ENCODE data around the gene GPC1. TPM values are rescaled to one million over a fixed set of nuclear protein-coding genes. Genes with fewer than 3 reads are reported as not detected.

GPC1 gene
- total and polyA plus RNA-seq, 4 donors = 23.2 to 62.5 (median 26.5) TPM

DNA sequence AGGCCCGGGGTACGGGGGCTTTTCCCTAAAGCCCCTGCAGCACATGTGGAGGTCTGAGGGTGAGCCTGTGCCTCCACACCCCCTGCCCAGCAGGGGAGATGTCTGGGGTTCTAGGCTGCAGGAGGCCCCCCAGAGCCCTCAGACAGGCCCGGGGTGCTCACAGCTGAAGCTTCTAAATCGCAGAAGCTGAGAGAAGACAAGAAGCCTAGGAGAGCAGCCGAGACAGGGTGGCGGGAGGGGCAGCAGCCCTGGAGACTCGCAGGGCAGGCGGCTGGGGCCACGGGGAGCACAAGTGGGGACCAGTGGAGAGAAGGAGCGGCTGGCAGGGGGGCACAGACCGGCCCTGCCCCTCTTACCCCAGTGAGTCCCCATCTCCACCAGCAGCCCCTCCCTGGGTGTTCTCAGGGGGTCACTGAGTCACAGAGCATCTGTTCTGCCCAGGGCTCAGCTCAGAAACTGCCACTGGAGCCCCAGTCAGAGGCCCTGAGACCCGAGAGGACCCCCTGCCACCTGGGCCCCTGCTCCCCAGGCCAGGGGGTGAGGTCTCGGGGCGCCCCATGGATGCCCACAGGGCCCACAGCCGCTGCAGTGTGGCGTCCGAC is 26.1 kb downstream of the GPC1 start:
- H3K4me3 ChIP-seq = no peak overlapping the region
- no peaks in the 10 kb centered on the region for H3K27me3 ChIP-seq (ENCODE audit: control insufficient read depth in 3 of 3, insufficient read depth in 3 of 3, low read length in 2 of 3)
- H3K9ac ChIP-seq (ENCODE audit: insufficient read depth in 1 of 2, low read length in 2 of 2) = no peak overlapping the region
- no peak overlapping the region for H3K27ac ChIP-seq (ENCODE audit: low read depth in 1 of 2, low read length in 1 of 2)
- peaks cover 0 to 2% (median 0%) of the 10 kb centered on the region in 4 donors for H3K9me3 ChIP-seq (ENCODE audit: control insufficient read depth in 4 of 4, insufficient read depth in 3 of 4, low read length in 3 of 4)
- DNase-seq (no peak), ATAC-seq (ENCODE audit: insufficient read depth, low FRiP score) (no peak)
- 91 to 93% methylated on average over 15 to 17 of the region's 17 CpGs for WGBS, 2 donors
- peaks cover 0 to 5% (median 0%) of the 10 kb centered on the region in 5 donors for H3K4me1 ChIP-seq (ENCODE audit: control insufficient read depth in 5 of 5, insufficient read depth in 5 of 5, low read length in 5 of 5)
- TF ChIP-seq, protein P1, sequence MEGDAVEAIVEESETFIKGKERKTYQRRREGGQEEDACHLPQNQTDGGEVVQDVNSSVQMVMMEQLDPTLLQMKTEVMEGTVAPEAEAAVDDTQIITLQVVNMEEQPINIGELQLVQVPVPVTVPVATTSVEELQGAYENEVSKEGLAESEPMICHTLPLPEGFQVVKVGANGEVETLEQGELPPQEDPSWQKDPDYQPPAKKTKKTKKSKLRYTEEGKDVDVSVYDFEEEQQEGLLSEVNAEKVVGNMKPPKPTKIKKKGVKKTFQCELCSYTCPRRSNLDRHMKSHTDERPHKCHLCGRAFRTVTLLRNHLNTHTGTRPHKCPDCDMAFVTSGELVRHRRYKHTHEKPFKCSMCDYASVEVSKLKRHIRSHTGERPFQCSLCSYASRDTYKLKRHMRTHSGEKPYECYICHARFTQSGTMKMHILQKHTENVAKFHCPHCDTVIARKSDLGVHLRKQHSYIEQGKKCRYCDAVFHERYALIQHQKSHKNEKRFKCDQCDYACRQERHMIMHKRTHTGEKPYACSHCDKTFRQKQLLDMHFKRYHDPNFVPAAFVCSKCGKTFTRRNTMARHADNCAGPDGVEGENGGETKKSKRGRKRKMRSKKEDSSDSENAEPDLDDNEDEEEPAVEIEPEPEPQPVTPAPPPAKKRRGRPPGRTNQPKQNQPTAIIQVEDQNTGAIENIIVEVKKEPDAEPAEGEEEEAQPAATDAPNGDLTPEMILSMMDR (IDR thresholded peaks at IDR 0.05; ENCODE audit: control extremely low read depth, extremely low read depth) = no peak
- peaks cover 0 to 15% (median 6%) of the 10 kb centered on the region in 4 donors for H3K36me3 ChIP-seq (ENCODE audit: control insufficient read depth in 4 of 4, insufficient read depth in 4 of 4, low read length in 4 of 4)

DNA sequence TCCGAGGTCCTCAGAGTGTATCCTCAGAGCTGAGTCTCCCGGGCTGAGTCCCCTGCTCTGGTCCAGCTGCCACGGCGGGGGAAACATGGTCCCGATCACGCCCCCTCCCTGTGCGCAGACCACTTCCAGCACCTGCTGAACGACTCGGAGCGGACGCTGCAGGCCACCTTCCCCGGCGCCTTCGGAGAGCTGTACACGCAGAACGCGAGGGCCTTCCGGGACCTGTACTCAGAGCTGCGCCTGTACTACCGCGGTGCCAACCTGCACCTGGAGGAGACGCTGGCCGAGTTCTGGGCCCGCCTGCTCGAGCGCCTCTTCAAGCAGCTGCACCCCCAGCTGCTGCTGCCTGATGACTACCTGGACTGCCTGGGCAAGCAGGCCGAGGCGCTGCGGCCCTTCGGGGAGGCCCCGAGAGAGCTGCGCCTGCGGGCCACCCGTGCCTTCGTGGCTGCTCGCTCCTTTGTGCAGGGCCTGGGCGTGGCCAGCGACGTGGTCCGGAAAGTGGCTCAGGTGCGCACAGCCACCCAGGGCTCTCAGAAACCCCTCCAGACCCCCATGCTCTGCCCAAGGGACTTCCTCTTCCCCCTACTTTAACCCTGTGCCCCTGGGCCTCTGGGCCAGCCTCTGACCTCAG is 26.7 kb downstream of the GPC1 start:
- Histone ChIP-seq H3K9me3 (ENCODE audit: control insufficient read depth in 4 of 4, insufficient read depth in 3 of 4, low read length in 3 of 4) (peaks cover 0 to 2% (median 0%) of the 10 kb centered on the region in 4 donors), H3K27ac (ENCODE audit: low read depth in 1 of 2, low read length in 1 of 2) (no peak overlapping the region), H3K27me3 (ENCODE audit: control insufficient read depth in 3 of 3, insufficient read depth in 3 of 3, low read length in 2 of 3) (no peaks in the 10 kb centered on the region), H3K4me3 (no peak overlapping the region), H3K36me3 (ENCODE audit: control insufficient read depth in 4 of 4, insufficient read depth in 4 of 4, low read length in 4 of 4) (peaks cover 0 to 18% (median 6%) of the 10 kb centered on the region in 4 donors), H3K4me1 (ENCODE audit: control insufficient read depth in 5 of 5, insufficient read depth in 5 of 5, low read length in 5 of 5) (peaks cover 0 to 4% (median 0%) of the 10 kb centered on the region in 5 donors), H3K9ac (ENCODE audit: insufficient read depth in 1 of 2, low read length in 2 of 2) (no peak overlapping the region)
- TF ChIP-seq, protein P1 (IDR thresholded peaks at IDR 0.05; ENCODE audit: control extremely low read depth, extremely low read depth) = no peak
- DNase-seq (peak in 1 of 3 donors; percentile 11), ATAC-seq (ENCODE audit: insufficient read depth, low FRiP score) (no peak)
- WGBS, 2 donors = 94 to 95% methylated on average over 40 to 41 of the region's 41 CpGs

DNA sequence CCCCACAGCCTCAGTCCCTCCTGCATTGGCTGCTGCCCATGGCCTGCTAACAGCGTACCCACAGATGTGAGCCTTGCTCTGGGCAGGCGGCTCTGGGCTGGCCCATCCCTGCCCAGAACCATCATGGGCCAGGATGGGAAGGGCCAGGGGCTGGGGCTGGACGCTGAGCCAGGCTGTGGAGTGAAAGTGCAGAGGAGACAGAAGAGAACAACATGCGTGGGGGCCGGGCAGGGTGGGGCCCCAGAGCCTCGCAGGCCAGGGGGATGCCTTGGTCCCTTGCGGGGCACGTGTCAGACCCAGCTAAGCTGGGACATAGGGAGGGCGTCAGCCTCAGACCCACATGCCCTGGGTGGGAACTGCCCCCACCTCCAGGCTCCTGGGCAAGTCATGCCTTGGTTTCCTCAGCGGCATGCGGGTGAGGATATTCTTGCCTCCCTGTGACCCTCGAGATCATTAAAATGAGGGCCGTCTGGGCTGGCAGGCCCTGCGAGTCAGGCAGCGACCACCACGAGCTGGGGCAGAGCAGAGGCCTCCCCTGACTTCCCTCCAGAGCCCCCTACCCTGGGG is 27.3 kb downstream of the GPC1 start:
- WGBS, 2 donors = 85 to 91% methylated on average over 16 of the region's 16 CpGs
- Histone ChIP-seq H3K27ac (ENCODE audit: low read depth in 1 of 2, low read length in 1 of 2) (no peak overlapping the region), H3K4me1 (ENCODE audit: control insufficient read depth in 5 of 5, insufficient read depth in 5 of 5, low read length in 5 of 5) (peaks cover 0 to under 1% (median 0%) of the 10 kb centered on the region in 5 donors), H3K9ac (ENCODE audit: insufficient read depth in 1 of 2, low read length in 2 of 2) (no peak overlapping the region), H3K36me3 (ENCODE audit: control insufficient read depth in 4 of 4, insufficient read depth in 4 of 4, low read length in 4 of 4) (peaks cover 0 to 18% (median 6%) of the 10 kb centered on the region in 4 donors), H3K9me3 (ENCODE audit: control insufficient read depth in 4 of 4, insufficient read depth in 3 of 4, low read length in 3 of 4) (peaks cover 0 to under 1% (median 0%) of the 10 kb centered on the region in 4 donors), H3K4me3 (no peak overlapping the region), H3K27me3 (ENCODE audit: control insufficient read depth in 3 of 3, insufficient read depth in 3 of 3, low read length in 2 of 3) (no peaks in the 10 kb centered on the region)
- DNase-seq = peak in 1 of 3 donors; percentile 5
- no peak for ATAC-seq (ENCODE audit: insufficient read depth, low FRiP score)
- TF ChIP-seq, protein P1 (IDR thresholded peaks at IDR 0.05; ENCODE audit: control extremely low read depth, extremely low read depth) = no peak

Data from lung (tissue), 12 donors.